Bronchial epithelial cell (primary cell): Measurements from ENCODE around the gene SYNDIG1L. TPM values are rescaled to one million over a fixed set of nuclear protein-coding genes. Genes with fewer than 3 reads are reported as not detected.

Source experiments
- DNase-seq: peaks from one replicate; pipeline ENCODE4 v3.0.0-alpha.2; 2010; ENCODE audit warnings: low read depth
- FAIRE-seq: peaks from 2 replicates; lab custom pipeline; 2011; peaks lifted over from hg19 to GRCh38; lab: Jason Lieb, UNC
- H3K27me3 ChIP-seq: 2 replicates; pipeline ENCODE4 v1.5.1; 2011; ENCODE audit warnings: low read length; ENCODE audit not compliant: control insufficient read depth, insufficient read depth
- H3K36me3 ChIP-seq: 2 replicates; pipeline ENCODE4 v1.5.1; 2011; ENCODE audit warnings: low read length; ENCODE audit not compliant: control insufficient read depth, insufficient read depth
- H3K4me3 ChIP-seq: 2 replicates; pipeline ENCODE4 v1.5.1; 2011; ENCODE audit warnings: mild to moderate bottlenecking, low read depth, low read length, control low read depth
- total RNA-seq: library from RNA; depleted of rRNA; stranded (reverse); fragments of >200 nt; gene quantifications from 2 replicates; pipeline ENCODE4 v1.2.1, GENCODE V29; 2014
- TF ChIP-seq, protein P1 (sequence below): IDR thresholded peaks from 2 replicates; pipeline ENCODE4 v1.5.1; 2011; ENCODE audit warnings: mild to moderate bottlenecking, moderate library complexity, low read length, control low read depth, inconsistent platforms; ENCODE audit not compliant: insufficient read depth, severe bottlenecking

The SYNDIG1L gene
- total RNA-seq, 1 donor from 2014 or later = under 0.01 TPM

DNA sequence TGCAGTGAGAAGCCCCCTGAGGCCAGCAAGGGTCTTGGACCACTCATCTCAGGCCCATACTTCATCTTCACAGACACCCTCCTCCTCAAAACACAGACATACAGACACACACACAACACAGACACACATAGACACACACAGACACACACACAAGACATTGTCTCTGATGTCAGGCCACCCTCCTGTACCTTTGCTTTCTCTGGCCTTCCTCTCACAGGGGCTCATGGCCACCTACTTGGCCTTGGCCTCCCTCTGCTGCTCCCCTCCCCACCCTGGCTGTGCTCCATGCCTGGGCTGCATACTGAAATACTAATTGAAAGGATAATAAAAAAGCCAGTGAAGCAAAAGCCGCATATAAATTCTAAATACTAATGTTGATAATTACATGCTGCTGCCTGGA lies 1.6 kb upstream of the SYNDIG1L start:
- Histone ChIP-seq H3K36me3 (no peaks in the 10 kb centered on the region), H3K27me3 (peaks cover 6% of the 10 kb centered on the region), H3K4me3 (no peak overlapping the region)
- no peak for DNase-seq
- TF ChIP-seq, protein P1, sequence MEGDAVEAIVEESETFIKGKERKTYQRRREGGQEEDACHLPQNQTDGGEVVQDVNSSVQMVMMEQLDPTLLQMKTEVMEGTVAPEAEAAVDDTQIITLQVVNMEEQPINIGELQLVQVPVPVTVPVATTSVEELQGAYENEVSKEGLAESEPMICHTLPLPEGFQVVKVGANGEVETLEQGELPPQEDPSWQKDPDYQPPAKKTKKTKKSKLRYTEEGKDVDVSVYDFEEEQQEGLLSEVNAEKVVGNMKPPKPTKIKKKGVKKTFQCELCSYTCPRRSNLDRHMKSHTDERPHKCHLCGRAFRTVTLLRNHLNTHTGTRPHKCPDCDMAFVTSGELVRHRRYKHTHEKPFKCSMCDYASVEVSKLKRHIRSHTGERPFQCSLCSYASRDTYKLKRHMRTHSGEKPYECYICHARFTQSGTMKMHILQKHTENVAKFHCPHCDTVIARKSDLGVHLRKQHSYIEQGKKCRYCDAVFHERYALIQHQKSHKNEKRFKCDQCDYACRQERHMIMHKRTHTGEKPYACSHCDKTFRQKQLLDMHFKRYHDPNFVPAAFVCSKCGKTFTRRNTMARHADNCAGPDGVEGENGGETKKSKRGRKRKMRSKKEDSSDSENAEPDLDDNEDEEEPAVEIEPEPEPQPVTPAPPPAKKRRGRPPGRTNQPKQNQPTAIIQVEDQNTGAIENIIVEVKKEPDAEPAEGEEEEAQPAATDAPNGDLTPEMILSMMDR = no peak
- no peak for FAIRE-seq

DNA sequence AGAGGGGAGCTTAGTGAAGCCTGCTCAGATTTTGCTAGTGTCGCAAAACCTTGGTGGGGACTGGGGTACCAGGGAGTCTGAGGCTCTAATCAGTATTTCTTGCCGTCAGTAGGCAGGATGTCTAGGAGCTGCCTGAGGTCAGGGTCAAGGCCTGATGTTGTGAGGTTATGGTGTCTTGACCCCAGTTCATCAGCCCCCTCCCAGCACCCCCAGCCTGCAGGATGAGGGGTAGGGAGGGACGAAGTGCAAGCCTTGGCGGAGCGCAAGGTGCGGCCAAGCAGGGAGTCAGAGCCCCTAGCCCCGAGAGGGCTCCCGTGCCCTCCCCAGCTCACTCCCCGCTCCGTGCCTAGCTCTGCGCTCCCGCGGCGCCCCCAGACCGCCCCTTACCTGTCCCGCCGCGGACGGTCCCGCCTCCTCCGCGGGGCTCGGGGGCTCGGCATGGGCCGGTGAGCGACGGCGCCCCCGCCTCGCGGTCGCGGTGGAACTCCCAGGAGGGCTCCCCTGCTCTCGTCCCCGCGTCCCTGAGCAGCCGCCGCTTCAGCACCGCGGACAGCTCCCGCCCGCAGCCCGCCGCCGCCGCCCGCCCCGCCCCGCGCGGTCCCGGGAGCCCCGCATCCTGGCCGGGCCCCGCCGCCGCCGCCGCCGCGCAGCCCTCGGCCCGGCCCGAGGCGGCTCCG lies 347 bp downstream of the SYNDIG1L start:
- TF ChIP-seq, protein P1 = no peak
- peaks cover 8% of the 10 kb centered on the region for H3K27me3 ChIP-seq

DNA sequence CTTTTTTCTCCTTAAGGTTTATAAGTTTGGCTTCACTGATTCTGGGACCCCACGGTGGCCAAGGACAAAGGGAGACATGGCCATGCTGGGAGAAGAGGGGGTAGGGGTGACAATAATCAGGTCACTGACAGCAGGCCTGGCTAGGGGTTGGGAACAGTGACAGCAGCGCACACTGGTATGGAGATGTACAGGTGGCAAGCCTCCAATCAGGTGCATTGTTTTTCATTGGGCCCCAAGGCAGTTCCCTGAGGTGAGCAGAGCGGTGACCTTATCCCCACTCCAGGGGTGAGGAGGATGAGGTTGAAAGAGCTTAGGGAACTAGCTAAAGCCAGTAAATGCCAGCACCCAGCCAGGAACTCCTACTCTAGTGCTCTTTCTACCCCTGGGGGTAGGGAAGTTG lies 1.4 kb downstream of the SYNDIG1L start:
- TF ChIP-seq, protein P1 = no peak
- Histone ChIP-seq H3K27me3 (peaks cover 8% of the 10 kb centered on the region), H3K36me3 (no peaks in the 10 kb centered on the region), H3K4me3 (no peak overlapping the region)
- FAIRE-seq (peak; percentile 66), DNase-seq (no peak)

More for the DNA sequence above, 347 bp downstream of the SYNDIG1L start:
- H3K36me3 ChIP-seq = no peaks in the 10 kb centered on the region
- DNase-seq = no peak
- H3K4me3 ChIP-seq = no peak overlapping the region
- no peak for FAIRE-seq

DNA sequence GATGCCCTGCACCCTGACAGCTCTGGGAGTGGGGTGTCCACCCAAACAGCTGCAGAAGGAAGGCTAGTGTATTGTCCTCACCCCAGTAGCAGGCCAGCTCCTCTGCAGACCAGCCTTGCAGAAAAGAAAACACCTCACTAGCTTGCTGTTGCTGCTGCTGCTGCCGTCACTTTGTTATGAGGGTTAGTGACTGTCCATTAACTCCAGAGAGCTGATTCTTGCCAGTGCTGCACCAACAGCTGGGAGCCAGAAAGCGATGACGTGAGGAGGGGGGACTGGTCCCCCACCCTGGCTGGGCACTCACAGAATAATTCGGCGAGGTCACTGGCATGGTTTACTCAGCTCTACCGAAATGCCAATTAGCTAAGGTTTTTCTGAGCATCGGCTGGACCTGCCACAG lies 2.8 kb downstream of the SYNDIG1L start:
- Histone ChIP-seq H3K27me3 (peaks cover 12% of the 10 kb centered on the region), H3K36me3 (no peaks in the 10 kb centered on the region), H3K4me3 (no peak overlapping the region)
- FAIRE-seq (no peak), DNase-seq (no peak)
- TF ChIP-seq, protein P1 = no peak

DNA sequence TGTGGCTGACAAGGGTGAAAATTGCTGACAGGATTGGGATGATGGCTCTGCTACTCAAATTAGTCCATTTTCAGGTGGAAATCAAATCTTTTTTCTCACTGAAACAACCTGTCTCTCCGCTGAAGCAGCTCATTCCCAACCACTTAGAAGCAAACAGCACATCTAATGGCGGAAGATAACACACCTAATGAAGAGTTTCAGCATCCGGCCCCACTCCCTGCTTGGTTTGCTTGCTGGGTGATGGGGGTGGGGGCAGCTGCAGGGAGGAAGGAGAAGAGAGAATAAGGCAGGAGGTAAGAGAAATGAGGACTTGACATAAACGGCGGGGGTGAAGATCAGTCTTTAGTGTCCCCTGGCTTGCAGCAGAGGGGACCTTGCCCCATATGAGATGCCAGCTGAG lies 4.0 kb downstream of the SYNDIG1L start:
- FAIRE-seq = no peak

More for the DNA sequence above, 4.0 kb downstream of the SYNDIG1L start:
- TF ChIP-seq, protein P1 = no peak
- peaks cover 17% of the 10 kb centered on the region for H3K27me3 ChIP-seq
- no peak for DNase-seq
- no peak overlapping the region for H3K4me3 ChIP-seq
- H3K36me3 ChIP-seq = no peaks in the 10 kb centered on the region
